Epithelial cell of prostate (primary cell): ENCODE results near the gene GDE1.
"Not testable (repeated sequence)": the region's sequence is repeated elsewhere in the genome, so short reads cannot be mapped to it uniquely, and the experiment has no call there.

Source experiments
- DNase-seq: peaks from one replicate; pipeline ENCODE4 v3.0.0-alpha.2; 2011; ENCODE audit warnings: low read depth, low spot score
- H3K27ac ChIP-seq: fragments of 450-650 bp; 2 replicates; pipeline ENCODE4 v1.5.1; 2017; ENCODE audit warnings: mild to moderate bottlenecking

GDE1 gene

GRCh38 chr16:19521471-19522396, at the start of gene GDE1:
Gene GDE1 (minus strand): TSS chr16:19522098. CDS start chr16:19521964, 134 bp downstream.
- H3K27ac ChIP-seq = peak within 1 kb of the TSS; percentile 79

GRCh38 chr16:19567560-19567959, 45.7 kb upstream of the GDE1 start:
- DNase-seq = no peak
- no peak overlapping the region for H3K27ac ChIP-seq

More at GRCh38 chr16:19521471-19522396, at the start of gene GDE1:
- DNase-seq = peak; percentile 43

GRCh38 chr16:19566362-19566761, 44.5 kb upstream of the GDE1 start:
- DNase-seq = no peak
- H3K27ac ChIP-seq = no peak overlapping the region

- H3K27ac ChIP-seq = no peak overlapping the region
- no peak for DNase-seq
Measured at GRCh38 chr16:19563377-19563776, 41.5 kb upstream of the GDE1 start.

- DNase-seq = no peak
- H3K27ac ChIP-seq = no peak overlapping the region
Measured at GRCh38 chr16:19560078-19560477, 38.2 kb upstream of the GDE1 start.

GRCh38 chr16:19559242-19559910, 37.5 kb upstream of the GDE1 start:
- H3K27ac ChIP-seq = no peak overlapping the region
- DNase-seq = no peak

- DNase-seq = no peak
- peak overlapping the region; percentile 64 for H3K27ac ChIP-seq
Measured at GRCh38 chr16:19555938-19556771, 34.3 kb upstream of the GDE1 start.

GRCh38 chr16:19555186-19555937, 33.5 kb upstream of the GDE1 start, which contains the start of gene VPS35L:
Gene VPS35L (plus strand): TSS chr16:19555703. CDS start chr16:19555730, 27 bp downstream.
- peak within 1 kb of the TSS; percentile 64 for H3K27ac ChIP-seq
- peak; percentile 83 for DNase-seq

GRCh38 chr16:19549673-19550072, 27.8 kb upstream of the GDE1 start:
- H3K27ac ChIP-seq = no peak overlapping the region
- DNase-seq = no peak

- no peak overlapping the region for H3K27ac ChIP-seq
- DNase-seq = no peak
Measured at GRCh38 chr16:19548144-19548543, 26.2 kb upstream of the GDE1 start.

GRCh38 chr16:19543278-19543996, 21.5 kb upstream of the GDE1 start:
- not testable (repeated sequence) for DNase-seq

GRCh38 chr16:19542138-19542821, 20.4 kb upstream of the GDE1 start:
- DNase-seq = no peak
- H3K27ac ChIP-seq = no peak overlapping the region

More at GRCh38 chr16:19543278-19543996, 21.5 kb upstream of the GDE1 start:
- H3K27ac ChIP-seq = not testable (repeated sequence)

- DNase-seq = no peak
- H3K27ac ChIP-seq = no peak overlapping the region
Measured at GRCh38 chr16:19540241-19540970, 18.5 kb upstream of the GDE1 start.

- no peak for DNase-seq
- no peak overlapping the region for H3K27ac ChIP-seq
Measured at GRCh38 chr16:19532601-19533000, 10.7 kb upstream of the GDE1 start.

GRCh38 chr16:19528666-19529065, 6.8 kb upstream of the GDE1 start:
- DNase-seq = no peak
- H3K27ac ChIP-seq = no peak overlapping the region

GRCh38 chr16:19527161-19527560, 5.3 kb upstream of the GDE1 start:
- no peak overlapping the region for H3K27ac ChIP-seq
- no peak for DNase-seq

- no peak for DNase-seq
- H3K27ac ChIP-seq = no peak overlapping the region
Measured at GRCh38 chr16:19525385-19525723, 3.5 kb upstream of the GDE1 start.
